ENCODE measurements around the gene HUWE1. TPM values are rescaled to one million over a fixed set of nuclear protein-coding genes. Genes with fewer than 3 reads are reported as not detected.

HUWE1 gene
- polyA plus RNA-seq, 1 donor (not counting 4 experiments of a cell fraction or from before 2014, with no cell fraction given), result 53.6 TPM

GRCh38 chrX:53599781-53600396 is 86.6 kb downstream of the HUWE1 start:
- Histone ChIP-seq H3K9me1 (ENCODE audit: control insufficient read depth, extremely low read depth, insufficient read depth, low read length) (no peaks in the 10 kb centered on the region), H2AFZ (ENCODE audit: control insufficient read depth, low read length) (no peak overlapping the region), H3K79me2 (ENCODE audit: control insufficient read depth, insufficient read depth, low read length) (no peaks in the 10 kb centered on the region), H3K4me3 (ENCODE audit: control insufficient read depth in 2 of 3, extremely low read depth in 1 of 3, insufficient read depth in 2 of 3, low read depth in 1 of 3, low read length in 3 of 3) (no peak overlapping the region), H3K4me2 (ENCODE audit: control insufficient read depth, extremely low read depth, insufficient read depth, low read depth, low read length) (no peak overlapping the region), H3K9ac (ENCODE audit: control insufficient read depth, extremely low read depth, insufficient read depth, low read length) (no peak overlapping the region), H3K4me1 (ENCODE audit: control insufficient read depth, extremely low read depth, insufficient read depth, low read length) (no peaks in the 10 kb centered on the region), H3K27me3 (ENCODE audit: control insufficient read depth, extremely low read depth, insufficient read depth, low read length) (no peaks in the 10 kb centered on the region), H3K27ac (ENCODE audit: control insufficient read depth, insufficient read depth, low read length) (no peak overlapping the region), H3K36me3 (ENCODE audit: control insufficient read depth in 2 of 2, extremely low read depth in 1 of 2, insufficient read depth in 2 of 2, low read length in 2 of 2) (peaks cover 3% of the 10 kb centered on the region in 2 experiments), H3K9me3 (ENCODE audit: control insufficient read depth, low read depth, low read length) (no peaks in the 10 kb centered on the region), H4K20me1 (ENCODE audit: control insufficient read depth, extremely low read depth, insufficient read depth, low read length) (no peaks in the 10 kb centered on the region)
- FAIRE-seq, result no peak
- TF ChIP-seq EZH2 (IDR thresholded peaks at IDR 0.05; ENCODE audit: low read length), result no peak
- no peak for TF ChIP-seq CTCF (optimal IDR thresholded peaks at IDR 0.05 in 1 of 3, IDR thresholded peaks at IDR 0.05 in 1 of 3, conservative IDR thresholded peaks at IDR 0.05 in 1 of 3; ENCODE audit: extremely low read depth in 1 of 3, insufficient read depth in 2 of 3, low read length in 3 of 3)
- no peak for DNase-seq (ENCODE audit: low read depth, low spot score)
- dilution Hi-C loops (cut with MboI; ENCODE audit: extremely low pct_ligation_motif_present, low sequenced_read_pairs), result no loop called here

GRCh38 chrX:53598169-53598568 is 88.3 kb downstream of the HUWE1 start:
- no peak overlapping the region for H3K27ac ChIP-seq (ENCODE audit: control insufficient read depth, insufficient read depth, low read length)
- H4K20me1 ChIP-seq (ENCODE audit: control insufficient read depth, extremely low read depth, insufficient read depth, low read length), result no peaks in the 10 kb centered on the region
- FAIRE-seq (no peak), DNase-seq (ENCODE audit: low read depth, low spot score) (no peak)
- H2AFZ ChIP-seq (ENCODE audit: control insufficient read depth, low read length), result no peak overlapping the region
- H3K9ac ChIP-seq (ENCODE audit: control insufficient read depth, extremely low read depth, insufficient read depth, low read length), result no peak overlapping the region
- peaks cover 0 to 3% of the 10 kb centered on the region in 2 experiments for H3K36me3 ChIP-seq (ENCODE audit: control insufficient read depth in 2 of 2, extremely low read depth in 1 of 2, insufficient read depth in 2 of 2, low read length in 2 of 2)
- H3K9me1 ChIP-seq (ENCODE audit: control insufficient read depth, extremely low read depth, insufficient read depth, low read length), result no peaks in the 10 kb centered on the region
- no peaks in the 10 kb centered on the region for H3K4me1 ChIP-seq (ENCODE audit: control insufficient read depth, extremely low read depth, insufficient read depth, low read length)
- TF ChIP-seq CTCF (optimal IDR thresholded peaks at IDR 0.05 in 1 of 3, IDR thresholded peaks at IDR 0.05 in 1 of 3, conservative IDR thresholded peaks at IDR 0.05 in 1 of 3; ENCODE audit: extremely low read depth in 1 of 3, insufficient read depth in 2 of 3, low read length in 3 of 3) (no peak), EZH2 (IDR thresholded peaks at IDR 0.05; ENCODE audit: low read length) (no peak)
- no peaks in the 10 kb centered on the region for H3K79me2 ChIP-seq (ENCODE audit: control insufficient read depth, insufficient read depth, low read length)
- dilution Hi-C loops (cut with MboI; ENCODE audit: extremely low pct_ligation_motif_present, low sequenced_read_pairs), result no loop called here
- H3K9me3 ChIP-seq (ENCODE audit: control insufficient read depth, low read depth, low read length), result no peaks in the 10 kb centered on the region
- H3K4me2 ChIP-seq (ENCODE audit: control insufficient read depth, extremely low read depth, insufficient read depth, low read depth, low read length), result no peak overlapping the region
- no peaks in the 10 kb centered on the region for H3K27me3 ChIP-seq (ENCODE audit: control insufficient read depth, extremely low read depth, insufficient read depth, low read length)
- no peak overlapping the region for H3K4me3 ChIP-seq (ENCODE audit: control insufficient read depth in 2 of 3, extremely low read depth in 1 of 3, insufficient read depth in 2 of 3, low read depth in 1 of 3, low read length in 3 of 3)
